Activated B cell treated with CpG ODN at 0.5 μM for 24 hours (primary cell): ENCODE data around the gene MRFAP1L1. TPM values are rescaled to one million over a fixed set of nuclear protein-coding genes. Genes with fewer than 3 reads are reported as not detected.

Experiments
- ATAC-seq: fragments of 200-7000 bp; cut with Tn5 transposase; one replicate; pipeline ENCODE4 v1.10.0; 2021; ENCODE audit warnings: low read depth, mild to moderate bottlenecking, moderate library complexity
- CTCF ChIA-PET: fragments of 350-600 bp; sonication (Branson Sonifier 250); formaldehyde crosslinking; loops from one replicate; lab custom pipeline; 2021; ENCODE audit warnings: antibody characterized with exemption; lab: Charles Lee
- POLR2A ChIA-PET: fragments of 350-600 bp; sonication (Branson Sonifier 250); formaldehyde crosslinking; loops from one replicate; lab custom pipeline; 2021; ENCODE audit warnings: antibody characterized with exemption; lab: Charles Lee
- DNase-seq: peaks from one replicate; pipeline ENCODE4 v3.0.0; 2022
- H3K27ac Mint-ChIP-seq: one replicate; pipeline ENCODE4 v1.8.0; 2020; ENCODE audit warnings: mixed read lengths
- H3K27me3 Mint-ChIP-seq: one replicate; pipeline ENCODE4 v1.8.0; 2021; ENCODE audit warnings: mixed read lengths
- H3K36me3 Mint-ChIP-seq: one replicate; pipeline ENCODE4 v1.8.0; 2021; ENCODE audit warnings: low read depth, mixed read lengths
- H3K4me1 Mint-ChIP-seq: one replicate; pipeline ENCODE4 v1.8.0; 2021; ENCODE audit warnings: mixed read lengths
- H3K4me3 Mint-ChIP-seq: one replicate; pipeline ENCODE4 v1.8.0; 2020; ENCODE audit warnings: mild to moderate bottlenecking, mixed read lengths
- H3K9me3 Mint-ChIP-seq: one replicate; pipeline ENCODE4 v1.8.0; 2020; ENCODE audit warnings: mixed read lengths
- intact Hi-C: fragments of 100-400 bp; cut with micrococcal nuclease; formaldehyde crosslinking; loops from one replicate; pipeline ENCODE4 v1.15.1; 2024
- total RNA-seq: library from RNA; stranded (reverse); gene quantifications from 2 replicates; pipeline ENCODE4 v1.2.3, GENCODE V29; 2022
- TF ChIP-seq, protein P1 (sequence below): fragments of 200-600 bp; IDR thresholded peaks from one replicate; pipeline ENCODE4 v1.8.0; 2022; ENCODE audit warnings: antibody characterized with exemption, mild to moderate bottlenecking

The MRFAP1L1 gene
- total RNA-seq, 1 donor from 2014 or later: 39.1 TPM

DNA sequence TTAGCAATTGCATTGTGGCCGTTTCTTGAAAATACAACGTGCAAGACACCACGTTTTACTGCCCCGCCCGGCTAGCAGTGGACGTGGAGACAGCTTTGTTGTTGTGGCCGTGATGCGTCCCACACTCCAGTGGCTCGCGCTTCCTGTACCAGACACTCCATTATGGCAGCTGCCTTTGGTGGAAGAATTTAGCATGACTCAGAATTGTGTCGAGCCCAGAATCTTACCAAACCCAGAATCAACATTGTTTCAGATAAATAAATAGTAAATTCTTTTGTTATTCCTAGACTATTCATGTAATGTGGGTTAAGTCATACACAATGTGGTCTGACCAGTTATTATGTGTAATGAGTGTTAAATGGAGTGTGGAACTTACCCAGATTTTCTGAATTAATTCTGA is 41.3 kb downstream of the MRFAP1L1 start:
- ChIA-PET CTCF (no interaction called here), POLR2A (no interaction called here)
- no peak for ATAC-seq
- DNase-seq: no peak
- TF ChIP-seq, protein P1, sequence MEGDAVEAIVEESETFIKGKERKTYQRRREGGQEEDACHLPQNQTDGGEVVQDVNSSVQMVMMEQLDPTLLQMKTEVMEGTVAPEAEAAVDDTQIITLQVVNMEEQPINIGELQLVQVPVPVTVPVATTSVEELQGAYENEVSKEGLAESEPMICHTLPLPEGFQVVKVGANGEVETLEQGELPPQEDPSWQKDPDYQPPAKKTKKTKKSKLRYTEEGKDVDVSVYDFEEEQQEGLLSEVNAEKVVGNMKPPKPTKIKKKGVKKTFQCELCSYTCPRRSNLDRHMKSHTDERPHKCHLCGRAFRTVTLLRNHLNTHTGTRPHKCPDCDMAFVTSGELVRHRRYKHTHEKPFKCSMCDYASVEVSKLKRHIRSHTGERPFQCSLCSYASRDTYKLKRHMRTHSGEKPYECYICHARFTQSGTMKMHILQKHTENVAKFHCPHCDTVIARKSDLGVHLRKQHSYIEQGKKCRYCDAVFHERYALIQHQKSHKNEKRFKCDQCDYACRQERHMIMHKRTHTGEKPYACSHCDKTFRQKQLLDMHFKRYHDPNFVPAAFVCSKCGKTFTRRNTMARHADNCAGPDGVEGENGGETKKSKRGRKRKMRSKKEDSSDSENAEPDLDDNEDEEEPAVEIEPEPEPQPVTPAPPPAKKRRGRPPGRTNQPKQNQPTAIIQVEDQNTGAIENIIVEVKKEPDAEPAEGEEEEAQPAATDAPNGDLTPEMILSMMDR: no peak
- Mint-ChIP-seq H3K36me3 (peaks cover 4% of the 10 kb centered on the region), H3K27ac (no peak overlapping the region), H3K27me3 (peaks cover 1% of the 10 kb centered on the region), H3K9me3 (no peaks in the 10 kb centered on the region), H3K4me3 (no peak overlapping the region), H3K4me1 (peaks cover 7% of the 10 kb centered on the region)
- intact Hi-C loops: no loop called here

DNA sequence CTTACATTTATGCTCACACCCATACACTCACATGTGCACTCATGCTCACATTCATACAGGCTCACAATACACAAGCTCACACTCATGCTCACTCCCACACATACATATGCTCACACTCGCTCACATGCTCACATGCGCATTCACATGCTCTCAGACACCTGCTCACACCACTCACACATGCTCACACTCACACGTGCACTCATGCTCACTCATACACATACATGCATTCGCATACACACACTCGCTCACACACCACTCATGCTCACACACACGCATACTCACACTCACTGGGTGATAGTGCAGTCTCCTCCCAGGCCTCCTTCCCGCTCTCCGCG is 44.4 kb downstream of the MRFAP1L1 start:
- Mint-ChIP-seq H3K4me3 (no peak overlapping the region), H3K4me1 (no peaks in the 10 kb centered on the region), H3K36me3 (peaks cover 3% of the 10 kb centered on the region), H3K9me3 (no peaks in the 10 kb centered on the region), H3K27me3 (peaks cover 12% of the 10 kb centered on the region), H3K27ac (no peak overlapping the region)
- ChIA-PET CTCF (no interaction called here), POLR2A (interaction anchor here (0.7 kb wide), 1 partner anchor 8 kb away, joined by 3 read pairs; no protein-coding TSS in a partner anchor)
- intact Hi-C loops: no loop called here
- no peak for ATAC-seq
- no peak for DNase-seq
- TF ChIP-seq, protein P1: no peak

DNA sequence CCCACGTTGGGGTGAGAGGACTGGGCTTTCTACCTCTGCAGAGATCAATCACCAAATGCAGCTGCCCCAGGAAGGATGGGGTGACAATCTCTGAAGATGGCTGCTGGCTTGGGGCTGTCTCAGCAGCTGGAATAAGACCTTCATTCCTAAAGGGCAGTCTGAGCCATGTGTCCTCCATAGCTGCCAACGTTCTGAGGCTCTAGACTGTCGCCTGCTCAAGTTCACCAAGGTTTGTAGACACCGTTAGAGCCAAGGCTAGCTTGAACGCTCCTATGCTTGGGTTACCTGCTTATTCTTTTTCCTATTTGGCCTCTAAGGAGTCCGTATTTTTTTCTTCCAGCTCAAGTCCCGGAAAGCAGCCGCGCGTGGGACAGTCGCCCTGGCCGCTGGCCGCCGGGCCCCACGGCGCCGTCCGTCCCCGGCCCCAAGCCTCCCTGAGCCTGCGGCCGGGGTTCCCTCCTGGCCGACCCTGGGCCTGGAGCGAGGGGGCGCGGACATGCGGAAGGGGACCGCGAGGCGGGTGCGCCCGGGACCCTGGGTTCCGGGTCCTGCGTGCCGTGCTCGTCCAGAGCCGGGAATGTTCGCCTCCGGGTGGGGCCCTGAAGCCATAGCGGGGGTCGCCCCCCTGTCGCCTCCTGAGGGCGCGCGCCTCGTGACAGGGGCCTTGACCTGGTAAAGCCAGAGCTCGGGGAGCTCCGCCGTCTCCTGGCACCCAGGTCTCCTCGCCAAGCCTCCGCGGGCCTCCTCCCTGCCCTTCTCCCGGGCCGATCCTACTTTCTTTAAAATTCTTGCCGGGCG is 45.9 kb downstream of the MRFAP1L1 start:
- ChIA-PET POLR2A (no interaction called here), CTCF (no interaction called here)
- Mint-ChIP-seq H3K4me1 (peaks cover 3% of the 10 kb centered on the region), H3K4me3 (peak overlapping the region; percentile 9), H3K9me3 (no peaks in the 10 kb centered on the region), H3K27me3 (peaks cover 19% of the 10 kb centered on the region), H3K27ac (no peak overlapping the region), H3K36me3 (no peaks in the 10 kb centered on the region)
- ATAC-seq (no peak), DNase-seq (no peak)
- TF ChIP-seq, protein P1: no peak
- intact Hi-C loops: no loop called here

DNA sequence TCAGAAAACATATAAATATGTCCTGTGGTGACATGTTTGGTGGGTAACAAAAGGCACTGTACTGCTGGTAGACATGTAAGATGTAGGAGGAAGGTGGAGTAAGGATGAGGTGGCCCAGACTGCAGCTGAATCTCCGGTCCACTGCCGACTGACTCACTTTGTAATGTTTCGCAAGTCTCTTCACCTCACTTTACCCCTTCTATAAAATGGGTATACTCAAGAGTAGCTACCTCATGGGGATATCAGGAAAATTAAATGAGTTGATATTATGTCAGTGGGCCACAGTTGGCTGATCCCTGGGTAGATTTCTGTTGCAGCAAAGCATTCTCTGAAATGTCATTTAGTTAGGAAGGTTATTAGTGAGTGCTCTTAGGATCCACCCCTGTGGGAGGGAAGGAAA is 47.1 kb downstream of the MRFAP1L1 start:
- Mint-ChIP-seq H3K4me1 (peaks cover 3% of the 10 kb centered on the region), H3K27ac (no peak overlapping the region), H3K4me3 (no peak overlapping the region), H3K9me3 (no peaks in the 10 kb centered on the region), H3K36me3 (no peaks in the 10 kb centered on the region), H3K27me3 (peaks cover 19% of the 10 kb centered on the region)
- ChIA-PET POLR2A (interaction anchor here (0.8 kb wide), 1 partner anchor 21 kb away, joined by 3 read pairs; no protein-coding TSS in a partner anchor), CTCF (no interaction called here)
- DNase-seq: no peak
- no peak for ATAC-seq
- intact Hi-C loops: no loop called here
- TF ChIP-seq, protein P1: no peak

DNA sequence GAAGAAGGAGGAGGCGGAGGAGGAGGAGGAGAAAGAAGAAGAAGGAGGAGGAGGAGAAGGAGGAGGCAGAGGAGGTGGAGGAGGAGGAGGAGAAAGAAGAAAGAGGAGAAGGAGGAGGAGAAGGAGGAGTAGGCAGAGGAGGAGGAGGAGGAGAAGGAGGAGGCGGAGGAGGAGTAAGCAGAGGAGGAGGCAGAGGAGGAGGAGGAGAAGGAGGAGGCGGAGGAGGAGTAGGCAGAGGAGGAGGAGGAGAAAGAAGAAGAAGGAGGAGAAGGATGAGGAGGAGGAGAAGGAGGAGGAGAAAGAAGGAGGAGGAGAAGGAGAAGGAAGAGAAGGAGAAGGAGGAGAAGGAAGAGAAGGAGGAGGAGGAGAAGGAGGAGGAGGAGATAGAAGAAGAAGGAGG is 49.2 kb downstream of the MRFAP1L1 start:
- POLR2A ChIA-PET: interaction anchor here (0.6 to 3.1 kb wide), 2 partner anchors 13 to 19 kb away, joined by 6 to 29 read pairs; partner anchors contain the start of gene MRFAP1
- ATAC-seq: no peak

More for the DNA sequence above, 49.2 kb downstream of the MRFAP1L1 start:
- Mint-ChIP-seq H3K27me3 (peaks cover 18% of the 10 kb centered on the region), H3K4me3 (no peak overlapping the region), H3K36me3 (no peaks in the 10 kb centered on the region), H3K9me3 (no peaks in the 10 kb centered on the region), H3K4me1 (peaks cover 3% of the 10 kb centered on the region), H3K27ac (no peak overlapping the region)
- DNase-seq: no peak
- TF ChIP-seq, protein P1: no peak
- CTCF ChIA-PET: no interaction called here
- intact Hi-C loops: no loop called here
